ENCODE data around the gene TMEM134.

Gene TMEM134

GRCh38 chr11:67455054-67455453, 14.0 kb downstream of the TMEM134 start, which contains the start of gene CABP4:
Gene CABP4, plus strand, starts transcription at chr11:67455354. Its CDS starts 70 bp downstream, at chr11:67455424.
- DNase-seq = no peak

GRCh38 chr11:67453816-67454732, 15.0 kb downstream of the TMEM134 start:
- no peak for DNase-seq

GRCh38 chr11:67452141-67452952, 16.7 kb downstream of the TMEM134 start, which contains the start of gene GPR152:
Gene GPR152, minus strand, starts transcription at chr11:67452729. Its CDS starts 5 bp downstream, at chr11:67452724.
- DNase-seq = peak; percentile 4

GRCh38 chr11:67451658-67451976, 17.4 kb downstream of the TMEM134 start:
- no peak for DNase-seq

- DNase-seq = no peak
Measured at GRCh38 chr11:67450796-67451657, 18.0 kb downstream of the TMEM134 start.

GRCh38 chr11:67449116-67449844, 19.8 kb downstream of the TMEM134 start:
- no peak for DNase-seq

- DNase-seq = no peak
Measured at GRCh38 chr11:67448220-67448609, 20.8 kb downstream of the TMEM134 start.

GRCh38 chr11:67445515-67445914, 23.5 kb downstream of the TMEM134 start:
- no peak for DNase-seq

GRCh38 chr11:67442504-67443404, 26.3 kb downstream of the TMEM134 start:
- no peak for DNase-seq

- no peak for DNase-seq
Measured at GRCh38 chr11:67441731-67442351, 27.2 kb downstream of the TMEM134 start.

GRCh38 chr11:67441098-67441563, 27.9 kb downstream of the TMEM134 start:
- no peak for DNase-seq

GRCh38 chr11:67440229-67441097, 28.6 kb downstream of the TMEM134 start:
- no peak for DNase-seq

- DNase-seq = no peak
Measured at GRCh38 chr11:67439321-67440228, 29.5 kb downstream of the TMEM134 start.

GRCh38 chr11:67438158-67438902, 30.7 kb downstream of the TMEM134 start:
- no peak for DNase-seq

GRCh38 chr11:67437809-67438157, 31.3 kb downstream of the TMEM134 start:
- DNase-seq = no peak

GRCh38 chr11:67437082-67437808, 31.8 kb downstream of the TMEM134 start, which contains the start of gene PTPRCAP:
Gene PTPRCAP, minus strand, starts transcription at chr11:67437682. Its CDS starts 63 bp downstream, at chr11:67437619.
- DNase-seq = no peak

Measured in NCI-H446 treated with DMSO at 0.1 percent for 48 hours (cell line).